H1 (cell line): ENCODE measurements around the gene INVS.
"Not testable (repeated sequence)": the region's sequence is repeated elsewhere in the genome, so short reads cannot be mapped to it uniquely, and the experiment has no call there.

Experiments
- CREB1 ChIP-seq: IDR thresholded peaks from 2 replicates; pipeline ENCODE4 v1.6.1; 2012; ENCODE audit warnings: inconsistent platforms
- CTCF ChIP-seq, 3 experiments: IDR thresholded peaks; 1 replicate in 2 of 3; 2 replicates in 1 of 3; pipeline versions ENCODE4 v1.5.1 to v1.6.1; 2011; ENCODE audit warnings: low read length in 3 of 3, mild to moderate bottlenecking in 3 of 3, inconsistent platforms in 2 of 3, low read depth in 1 of 3, moderate library complexity in 1 of 3; ENCODE audit not compliant: insufficient read depth in 1 of 3; ENCODE audit errors: control extremely low read depth in 1 of 3
- EP300 ChIP-seq, 2 experiments: IDR thresholded peaks; 1 replicate in 1 of 2; 2 replicates in 1 of 2; pipeline ENCODE4 v1.6.1; 2011 to 2012; ENCODE audit warnings: low read depth in 2 of 2, low read length in 2 of 2, mild to moderate bottlenecking in 2 of 2, borderline replicate concordance in 1 of 2, inconsistent platforms in 1 of 2, moderate library complexity in 1 of 2
- KDM1A ChIP-seq: fragments of 200-600, 300-600 bp; sonication (generic); IDR thresholded peaks from 2 replicates; pipeline ENCODE4 v1.7.1; 2016; ENCODE audit warnings: mild to moderate bottlenecking, low read length, borderline replicate concordance
- MAX ChIP-seq: IDR thresholded peaks from 2 replicates; pipeline ENCODE4 v1.6.1; 2012; ENCODE audit warnings: inconsistent platforms
- POLR2A ChIP-seq, 2 experiments: IDR thresholded peaks; 1 replicate in 1 of 2; 2 replicates in 1 of 2; pipeline ENCODE4 v1.6.1; 2011; ENCODE audit warnings: low read depth in 2 of 2, low read length in 2 of 2, mild to moderate bottlenecking in 2 of 2; ENCODE audit errors: control extremely low read depth in 1 of 2
- POLR2AphosphoS5 ChIP-seq: IDR thresholded peaks from 2 replicates; pipeline ENCODE4 v1.6.1; 2011; ENCODE audit warnings: low read depth, low read length
- RFX5 ChIP-seq: IDR thresholded peaks from 2 replicates; pipeline ENCODE4 v1.6.1; 2011; ENCODE audit warnings: low read depth, low read length, improper control_type of control experiment, borderline replicate concordance
- SAP30 ChIP-seq: fragments of 300-600 bp; sonication (generic); IDR thresholded peaks from 2 replicates; pipeline ENCODE4 v1.7.1; 2012; ENCODE audit warnings: low read length, moderate library complexity, mild to moderate bottlenecking, inconsistent platforms; ENCODE audit not compliant: insufficient read depth, insufficient replicate concordance
- SP1 ChIP-seq: IDR thresholded peaks from 2 replicates; pipeline ENCODE4 v1.6.1; 2011; ENCODE audit warnings: low read depth, low read length

- TF ChIP-seq SP1; MAX; KDM1A; SAP30; POLR2A (IDR thresholded peaks at IDR 0.05; ENCODE audit: control extremely low read depth in 1 of 2, low read depth in 2 of 2, low read length in 2 of 2); CTCF (IDR thresholded peaks at IDR 0.05; ENCODE audit: control extremely low read depth in 1 of 3, insufficient read depth in 1 of 3, low read depth in 1 of 3, low read length in 3 of 3); EP300 (IDR thresholded peaks at IDR 0.05; ENCODE audit: borderline replicate concordance in 1 of 2, low read depth in 2 of 2, low read length in 2 of 2); POLR2AphosphoS5; RFX5; CREB1: not testable (repeated sequence)
Observed at GRCh38 chr9:100076256-100076655, 22.8 kb upstream of the INVS start.
